GM19193 (cell line): ENCODE data around the gene PTGES.

Experiments used
- POLR2A ChIP-seq: IDR thresholded peaks from 4 replicates; pipeline ENCODE4 v1.6.1; 2011; ENCODE audit not compliant: insufficient read depth, insufficient read length; ENCODE audit errors: extremely low read depth

Gene PTGES, protein sequence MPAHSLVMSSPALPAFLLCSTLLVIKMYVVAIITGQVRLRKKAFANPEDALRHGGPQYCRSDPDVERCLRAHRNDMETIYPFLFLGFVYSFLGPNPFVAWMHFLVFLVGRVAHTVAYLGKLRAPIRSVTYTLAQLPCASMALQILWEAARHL

GRCh38 chr9:129752900-129753729 is at the start of gene PTGES:
Gene PTGES (minus strand): TSS chr9:129753042. CDS start chr9:129753012, 30 bp downstream.
- TF ChIP-seq POLR2A: no peak

DNA sequence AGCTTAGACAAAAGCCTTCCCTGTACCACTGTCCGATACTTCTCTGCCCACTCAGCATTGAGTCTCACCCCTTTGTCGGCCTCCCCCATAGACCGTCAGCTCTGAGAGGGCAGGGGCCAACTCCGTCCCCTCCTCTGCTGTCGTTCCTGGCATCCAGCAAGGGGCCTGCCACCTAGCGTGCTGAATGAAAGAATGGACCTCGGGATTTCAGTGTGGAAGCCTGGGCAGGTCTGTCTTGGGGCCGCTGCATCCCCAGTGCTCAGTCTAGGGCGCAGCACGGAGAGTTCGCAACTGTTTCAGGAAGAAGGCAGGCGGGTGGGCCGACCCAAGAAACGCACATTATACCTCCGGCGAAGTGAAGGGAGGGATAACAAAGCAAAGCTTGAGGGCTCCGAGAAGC is 48.7 kb upstream of the PTGES start:
- no peak for TF ChIP-seq POLR2A

- no peak for TF ChIP-seq POLR2A
These were observed 46.1 kb upstream of the PTGES start for GRCh38 chr9:129798973-129799372.

DNA sequence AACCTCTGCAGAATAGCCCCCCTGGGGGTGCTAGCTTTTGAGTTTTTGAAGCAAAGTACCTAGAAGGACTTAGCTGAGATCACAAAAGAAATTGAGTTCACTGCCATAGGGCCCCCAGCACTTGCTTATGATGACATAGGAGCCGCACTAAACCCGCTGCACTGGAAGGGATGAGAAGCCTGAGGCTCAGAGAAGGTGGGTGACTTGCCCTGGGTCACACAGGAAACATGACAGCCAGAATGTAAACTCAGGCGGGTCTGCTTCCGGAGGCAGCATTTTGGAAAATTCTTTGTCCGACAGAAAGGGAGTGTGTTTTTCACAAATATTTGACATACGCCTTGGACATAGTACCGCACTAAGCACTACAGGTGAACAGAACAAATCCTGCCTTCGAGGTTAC is 41.7 kb upstream of the PTGES start:
- no peak for TF ChIP-seq POLR2A

GRCh38 chr9:129786481-129786880 is 33.6 kb upstream of the PTGES start:
- TF ChIP-seq POLR2A: no peak

- no peak for TF ChIP-seq POLR2A
These were observed 33.0 kb upstream of the PTGES start for GRCh38 chr9:129785866-129786265.

- no peak for TF ChIP-seq POLR2A
These were observed 30.9 kb upstream of the PTGES start for GRCh38 chr9:129783516-129784361.

DNA sequence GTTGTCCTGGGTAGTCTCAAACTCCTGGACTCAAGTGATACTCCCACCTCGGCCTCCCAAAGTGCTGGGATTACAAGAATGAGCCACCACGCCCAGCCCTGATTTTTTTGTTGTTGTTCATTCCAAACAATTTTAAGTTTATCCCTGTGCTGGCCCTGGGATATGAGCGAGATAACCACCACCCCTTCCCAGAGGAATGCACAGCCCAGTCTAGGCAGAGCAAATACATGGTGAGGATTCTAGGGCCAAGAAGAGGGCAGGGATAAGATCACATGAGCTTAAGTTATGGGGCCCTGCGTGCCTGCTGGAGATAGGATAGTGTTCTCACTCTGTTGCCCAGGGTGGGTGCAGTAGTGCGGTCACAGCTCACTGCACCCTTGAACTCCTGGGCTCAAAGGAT is 29.1 kb upstream of the PTGES start:
- no peak for TF ChIP-seq POLR2A

- TF ChIP-seq POLR2A: no peak
These were observed 28.3 kb upstream of the PTGES start for GRCh38 chr9:129781131-129781530.

- no peak for TF ChIP-seq POLR2A
These were observed 26.8 kb upstream of the PTGES start for GRCh38 chr9:129779560-129780190.

DNA sequence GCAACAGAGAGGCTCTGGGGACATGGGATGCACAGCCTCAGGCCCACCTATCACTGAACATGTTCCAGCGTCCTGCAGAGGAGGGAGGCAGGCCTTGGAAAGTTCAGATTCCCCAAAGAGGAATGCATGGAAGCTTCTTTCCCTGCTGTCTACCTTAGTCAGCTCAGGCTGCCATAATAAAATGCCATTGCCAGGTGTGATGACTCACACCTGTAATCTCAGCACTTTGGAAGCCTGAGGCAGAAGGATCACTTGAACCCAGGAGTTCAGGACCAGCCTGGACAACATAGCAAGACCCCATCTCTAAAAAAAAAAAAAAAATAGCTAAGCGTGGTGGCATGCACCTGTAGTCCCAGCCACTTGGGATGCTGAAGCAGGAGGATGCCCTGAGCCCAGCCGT is 25.6 kb upstream of the PTGES start:
- TF ChIP-seq POLR2A: no peak

DNA sequence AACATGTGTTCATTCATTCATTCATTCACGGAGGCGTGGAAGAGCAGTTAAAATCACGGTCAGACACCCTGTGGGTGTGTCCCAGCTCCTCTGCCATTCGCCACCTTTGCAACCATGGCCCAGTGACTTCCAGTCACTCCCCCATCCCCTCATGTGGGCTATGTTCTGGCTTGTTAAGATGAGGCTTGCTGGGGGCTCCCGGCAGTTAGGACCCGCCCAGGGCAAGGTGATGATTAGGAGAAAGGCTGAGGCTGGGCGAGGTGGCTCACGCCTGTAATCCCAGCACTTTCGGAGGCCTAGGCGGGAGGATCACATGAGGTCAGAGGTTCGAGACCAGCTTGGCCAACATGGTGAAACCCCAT is 24.9 kb upstream of the PTGES start:
- no peak for TF ChIP-seq POLR2A

- no peak for TF ChIP-seq POLR2A
These were observed 24.3 kb upstream of the PTGES start for GRCh38 chr9:129776938-129777768.

DNA sequence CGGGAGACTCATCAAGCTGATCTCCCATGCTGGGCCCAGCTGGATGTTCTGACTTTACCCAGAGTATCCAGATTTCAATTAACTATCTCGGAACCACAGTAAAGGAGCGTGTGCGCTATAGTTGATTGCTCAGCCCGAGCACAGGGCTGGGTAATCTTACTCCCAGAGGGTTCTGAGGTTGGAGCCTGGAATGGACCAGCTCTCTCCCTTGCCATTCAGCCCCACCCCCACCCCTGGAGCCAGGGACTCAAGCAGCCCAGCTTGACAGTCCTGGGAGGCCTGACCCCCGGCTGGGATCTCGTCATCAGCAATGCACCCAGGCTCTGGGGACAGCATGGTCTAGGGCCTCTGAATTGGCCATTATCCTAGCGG is 23.7 kb upstream of the PTGES start:
- TF ChIP-seq POLR2A: no peak
